WTC11 (cell line): ENCODE data around the gene SPPL2B. TPM values are rescaled to one million over a fixed set of nuclear protein-coding genes. Genes with fewer than 3 reads are reported as not detected.

Experiments
- ATAC-seq: fragments of 200-7000 bp; cut with Tn5 transposase; 2 replicates; pipeline ENCODE4 v1.10.0; 2021; ENCODE audit warnings: mild to moderate bottlenecking, moderate library complexity
- CTCF ChIA-PET: fragments of 300-600 bp; sonication (Branson Sonifier 250); formaldehyde crosslinking; loops from one replicate; lab custom pipeline; 2021; ENCODE audit warnings: antibody characterized with exemption; lab: Charles Lee
- POLR2A ChIA-PET: fragments of 350-600 bp; sonication (Branson Sonifier 250); formaldehyde crosslinking; loops from one replicate; lab custom pipeline; 2021; ENCODE audit warnings: antibody characterized with exemption; lab: Charles Lee
- DNase-seq: peaks from one replicate; pipeline ENCODE4 v3.0.0; 2021; ENCODE audit warnings: low spot score
- H3K27ac Mint-ChIP-seq: 2 replicates; pipeline ENCODE4 v1.8.0; 2021; ENCODE audit warnings: mixed read lengths
- H3K27me3 Mint-ChIP-seq: 2 replicates; pipeline ENCODE4 v1.8.0; 2021; ENCODE audit warnings: low read depth, mild to moderate bottlenecking, moderate library complexity, mixed read lengths
- H3K36me3 Mint-ChIP-seq: 2 replicates; pipeline ENCODE4 v1.8.0; 2021; ENCODE audit warnings: mixed read lengths
- H3K4me1 Mint-ChIP-seq: 2 replicates; pipeline ENCODE4 v1.8.0; 2022; ENCODE audit warnings: mixed read lengths
- H3K4me3 Mint-ChIP-seq: 2 replicates; pipeline ENCODE4 v1.8.0; 2021; ENCODE audit warnings: mild to moderate bottlenecking, moderate library complexity, mixed read lengths
- H3K9me3 Mint-ChIP-seq: 2 replicates; pipeline ENCODE4 v1.8.0; 2021; ENCODE audit warnings: mixed read lengths
- ATF3 ChIP-seq: sonication (generic); formaldehyde crosslinking; conservative IDR thresholded peaks from 2 replicates; pipeline ENCODE4 v1.8.1; 2022; ENCODE audit warnings: mild to moderate bottlenecking, missing genetic modification reagents
- CBFB ChIP-seq: sonication (generic); formaldehyde crosslinking; IDR thresholded peaks from 2 replicates; pipeline ENCODE4 v1.8.1; 2022; ENCODE audit warnings: mild to moderate bottlenecking, low read depth, missing genetic modification reagents
- CREB1 ChIP-seq: sonication (generic); formaldehyde crosslinking; IDR thresholded peaks from 2 replicates; pipeline ENCODE4 v1.8.0; 2023; ENCODE audit warnings: mild to moderate bottlenecking, missing genetic modification reagents
- E2F1 ChIP-seq: sonication (generic); formaldehyde crosslinking; IDR thresholded peaks from 2 replicates; pipeline ENCODE4 v1.8.0; 2022; ENCODE audit warnings: mild to moderate bottlenecking, missing genetic modification reagents
- E2F4 ChIP-seq: sonication (generic); formaldehyde crosslinking; IDR thresholded peaks from 2 replicates; pipeline ENCODE4 v1.8.1; 2022; ENCODE audit warnings: low read depth, mild to moderate bottlenecking, moderate library complexity, missing genetic modification reagents, borderline replicate concordance
- GTF2I ChIP-seq: fragments of 250-450 bp; sonication (Bioruptor Pico); conservative IDR thresholded peaks from 2 replicates; pipeline ENCODE4 v1.4.0; 2021; ENCODE audit warnings: mild to moderate bottlenecking
- MAX ChIP-seq: sonication (generic); formaldehyde crosslinking; IDR thresholded peaks from 2 replicates; pipeline ENCODE4 v1.8.0; 2022; ENCODE audit warnings: mild to moderate bottlenecking, missing genetic modification reagents
- PRDM15 ChIP-seq: sonication (generic); formaldehyde crosslinking; IDR thresholded peaks from 2 replicates; pipeline ENCODE4 v1.8.0; 2022; ENCODE audit warnings: missing genetic modification reagents
- PREB ChIP-seq: sonication (generic); formaldehyde crosslinking; IDR thresholded peaks from 2 replicates; pipeline ENCODE4 v1.8.1; 2022; ENCODE audit warnings: mild to moderate bottlenecking, missing genetic modification reagents, moderate library complexity, borderline replicate concordance
- STAT6 ChIP-seq: sonication (generic); formaldehyde crosslinking; conservative IDR thresholded peaks from 2 replicates; pipeline ENCODE4 v1.8.1; 2023; ENCODE audit warnings: mild to moderate bottlenecking, low read depth, missing genetic modification reagents, moderate library complexity
- total RNA-seq: library from RNA; stranded (reverse); gene quantifications from 3 replicates; pipeline ENCODE4 v1.2.3, GENCODE V29; 2021

SPPL2B gene
- total RNA-seq, 1 experiment from 2014 or later = 117 TPM

GRCh38 chr19:2302319-2303210, 25.9 kb upstream of the SPPL2B start (continued):
- no peak for TF ChIP-seq ATF3 (CRISPR knock-in tag)
- 0 out of 2 replicates have a peak, but pooled peaks have one; percentile 14 for TF ChIP-seq CREB1 (CRISPR knock-in tag)
- peak; percentile 78 for TF ChIP-seq MAX (CRISPR knock-in tag)

GRCh38 chr19:2303211-2303798, 25.2 kb upstream of the SPPL2B start:
- H3K4me3 Mint-ChIP-seq = no peak overlapping the region

GRCh38 chr19:2305452-2306280, 22.8 kb upstream of the SPPL2B start:
- H3K4me1 Mint-ChIP-seq = peaks cover 7% of the 10 kb centered on the region
- no peaks in the 10 kb centered on the region for H3K9me3 Mint-ChIP-seq
- H3K27ac Mint-ChIP-seq = no peak overlapping the region
- H3K36me3 Mint-ChIP-seq = no peaks in the 10 kb centered on the region
- CTCF ChIA-PET = interaction anchor here (0.5 to 2.4 kb wide), 7 partner anchors 10 to 210 kb away, joined by 3 to 12 read pairs (median 3); partner anchors contain the start of gene MOB3A
- TF ChIP-seq E2F4 (CRISPR knock-in tag) (no peak), STAT6 (CRISPR knock-in tag) (no peak), MAX (CRISPR knock-in tag) (no peak), E2F1 (no peak), PRDM15 (CRISPR knock-in tag) (no peak), PREB (no peak)
- POLR2A ChIA-PET = no interaction called here
- peaks cover 25% of the 10 kb centered on the region for H3K27me3 Mint-ChIP-seq
- no peak overlapping the region for H3K4me3 Mint-ChIP-seq
- DNase-seq (no peak), ATAC-seq (no peak; the same call in 1 of the 2 replicates)

More at GRCh38 chr19:2303211-2303798, 25.2 kb upstream of the SPPL2B start:
- DNase-seq (no peak), ATAC-seq (no peak)
- Mint-ChIP-seq H3K27ac (no peak overlapping the region), H3K4me1 (peaks cover 5% of the 10 kb centered on the region), H3K27me3 (peaks cover 11% of the 10 kb centered on the region), H3K9me3 (no peaks in the 10 kb centered on the region), H3K36me3 (no peaks in the 10 kb centered on the region)
- no peak for TF ChIP-seq CBFB
- TF ChIP-seq GTF2I = peak; percentile 86
- ChIA-PET CTCF (interaction anchor here (0.7 to 2.1 kb wide), 8 partner anchors 12 to 151 kb away, joined by 3 to 14 read pairs (median 7); no protein-coding TSS in a partner anchor), POLR2A (interaction anchor here (0.6 to 0.9 kb wide), 2 partner anchors 25 to 68 kb away, joined by 4 read pairs; no protein-coding TSS in a partner anchor)
